IMR-90 (cell line): ENCODE measurements around the gene TSHZ3. TPM values are rescaled to one million over a fixed set of nuclear protein-coding genes. Genes with fewer than 3 reads are reported as not detected.

Experiments
- ATAC-seq: fragments of 200-7000 bp; cut with Tn5 transposase; 2 replicates; pipeline ENCODE4 v1.9.1; 2020; ENCODE audit warnings: low read depth, mild to moderate bottlenecking, moderate library complexity
- BruUV-seq: library from RNA; stranded (reverse); fragments of 400-500 nt; replicated peaks from 2 replicates; lab custom pipeline; 2021; lab: Mats Ljungman, UMichigan
- CTCF ChIA-PET: fragments of 300-600 bp; formaldehyde crosslinking; extraction: SDS; loops from one replicate; lab custom pipeline; 2021; ENCODE audit warnings: antibody characterized with exemption; lab: Yijun Ruan, JAX
- POLR2A ChIA-PET: fragments of 300-600 bp; sonication (Branson Sonifier 250); formaldehyde crosslinking; loops from one replicate; lab custom pipeline; 2022; ENCODE audit warnings: antibody characterized with exemption; ENCODE audit not compliant: unreplicated experiment; lab: Charles Lee
- DNase-seq: peaks from one replicate; pipeline ENCODE4 v3.0.0; 2013
- H2AFZ ChIP-seq: replicated peaks from 2 replicates; pipeline ENCODE3; 2013; ENCODE audit warnings: low read length, mild to moderate bottlenecking; ENCODE audit not compliant: poor library complexity
- H2AK5ac ChIP-seq: 2 replicates; pipeline ENCODE4 v1.6.1; 2013; ENCODE audit warnings: low read depth, low read length, inconsistent platforms
- H2AK9ac ChIP-seq: replicated peaks from 2 replicates; pipeline ENCODE3; 2013; ENCODE audit warnings: mild to moderate bottlenecking, low read depth, low read length, moderate library complexity; ENCODE audit not compliant: poor library complexity
- H2BK120ac ChIP-seq: 2 replicates; pipeline ENCODE4 v1.6.1; 2013; ENCODE audit warnings: low read depth, low read length, inconsistent platforms
- H2BK15ac ChIP-seq: 3 replicates; pipeline ENCODE4 v1.6.1; 2013; ENCODE audit warnings: low read depth, low read length, inconsistent platforms
- H2BK20ac ChIP-seq: 2 replicates; pipeline ENCODE4 v1.6.1; 2013; ENCODE audit warnings: low read depth, mild to moderate bottlenecking, inconsistent platforms, low read length, moderate library complexity
- H2BK5ac ChIP-seq: 2 replicates; pipeline ENCODE4 v1.6.1; 2013; ENCODE audit warnings: mild to moderate bottlenecking, low read depth, low read length, inconsistent platforms; ENCODE audit not compliant: poor library complexity, severe bottlenecking
- H3K14ac ChIP-seq: replicated peaks from 2 replicates; pipeline ENCODE4 v1.6.1; 2013; ENCODE audit warnings: low read depth, low read length, inconsistent platforms
- H3K18ac ChIP-seq: 2 replicates; pipeline ENCODE4 v1.6.1; 2013; ENCODE audit warnings: low read depth, low read length, control low read depth
- H3K23ac ChIP-seq: 2 replicates; pipeline ENCODE4 v1.6.1; 2013; ENCODE audit warnings: low read depth, low read length, inconsistent platforms
- H3K27ac ChIP-seq: 2 replicates; pipeline ENCODE4 v1.5.1; 2013; ENCODE audit warnings: mild to moderate bottlenecking, control low read depth, low read length; ENCODE audit not compliant: insufficient read depth
- H3K27me3 ChIP-seq: 2 replicates; pipeline ENCODE4 v1.6.1; 2013; ENCODE audit warnings: low read length; ENCODE audit not compliant: control insufficient read depth, insufficient read depth
- H3K36me3 ChIP-seq: 2 replicates; pipeline ENCODE4 v1.6.1; 2013; ENCODE audit warnings: low read length, mixed read lengths; ENCODE audit not compliant: control insufficient read depth, insufficient read depth
- H3K4ac ChIP-seq: 2 replicates; pipeline ENCODE4 v1.6.1; 2013; ENCODE audit warnings: low read depth, low read length, inconsistent platforms
- H3K4me1 ChIP-seq: 2 replicates; pipeline ENCODE4 v1.6.1; 2013; ENCODE audit warnings: low read length, mixed read lengths; ENCODE audit not compliant: control insufficient read depth, insufficient read depth
- H3K4me2 ChIP-seq: 2 replicates; pipeline ENCODE4 v1.6.1; 2013; ENCODE audit warnings: low read depth, mild to moderate bottlenecking, control low read depth, low read length, moderate library complexity
- H3K4me3 ChIP-seq: 2 replicates; pipeline ENCODE4 v1.5.1; 2013; ENCODE audit warnings: low read depth, mild to moderate bottlenecking, control low read depth, low read length, moderate library complexity; ENCODE audit not compliant: insufficient read depth
- H3K56ac ChIP-seq: 2 replicates; pipeline ENCODE4 v1.6.1; 2013; ENCODE audit warnings: low read length, inconsistent platforms; ENCODE audit not compliant: insufficient read depth; ENCODE audit errors: extremely low read depth
- H3K79me1 ChIP-seq, 2 experiments: 2 replicates each; pipeline ENCODE4 v1.6.1; 2013; ENCODE audit warnings: low read length in 2 of 2, inconsistent platforms in 1 of 2, low read depth in 1 of 2
- H3K9ac ChIP-seq: 2 replicates; pipeline ENCODE4 v1.6.1; 2013; ENCODE audit warnings: low read depth, low read length, control low read depth
- H3K9me1 ChIP-seq: 2 replicates; pipeline ENCODE4 v1.6.1; 2013; ENCODE audit warnings: low read length, inconsistent platforms; ENCODE audit not compliant: insufficient read depth
- H3K9me3 ChIP-seq: 2 replicates; pipeline ENCODE4 v1.6.1; 2013; ENCODE audit warnings: low read length; ENCODE audit not compliant: control insufficient read depth, insufficient read depth
- H4K20me1 ChIP-seq: 2 replicates; pipeline ENCODE4 v1.6.1; 2013; ENCODE audit warnings: low read length, inconsistent platforms; ENCODE audit not compliant: insufficient read depth
- H4K5ac ChIP-seq: 2 replicates; pipeline ENCODE4 v1.6.1; 2013; ENCODE audit warnings: mild to moderate bottlenecking, low read depth, low read length, control low read depth
- H4K8ac ChIP-seq, 2 experiments: 2 replicates each; pipeline ENCODE4 v1.6.1; 2013; ENCODE audit warnings: low read depth in 2 of 2, low read length in 2 of 2, control low read depth in 1 of 2, inconsistent platforms in 1 of 2
- H4K91ac ChIP-seq: 2 replicates; pipeline ENCODE4 v1.6.1; 2013; ENCODE audit warnings: low read depth, low read length, inconsistent platforms; ENCODE audit not compliant: insufficient read depth
- BHLHE40 ChIP-seq: fragments of 150-350 bp; IDR thresholded peaks from 2 replicates; pipeline ENCODE4 v1.6.1; 2016; ENCODE audit warnings: mild to moderate bottlenecking, low read depth, low read length
- RAD21 ChIP-seq: IDR thresholded peaks from 2 replicates; pipeline ENCODE4 v1.6.1; 2012; ENCODE audit warnings: low read length, improper control_type of control experiment
- SMC3 ChIP-seq: fragments of 150-350 bp; IDR thresholded peaks from 2 replicates; pipeline ENCODE4 v1.6.1; 2016; ENCODE audit warnings: low read depth, mild to moderate bottlenecking, antibody characterized with exemption, low read length, moderate library complexity
- WGBS, 2 experiments: methylation state at CpG; one replicate each; pipeline versions ENCODE4 v1.1.5 to v1.1.7; 2013; ENCODE audit warnings: missing lambda C conversion rate in 2 of 2; ENCODE audit not compliant: insufficient read length in 1 of 2; ENCODE audit errors: extremely low coverage in 2 of 2; 5-methylcytosine and 5-hydroxymethylcytosine counted together
- dilution Hi-C: fragments of 300-500 bp; cut with HindIII; formaldehyde crosslinking; loops from one replicate; pipeline ENCODE4 v1.14.3; 2018; ENCODE audit warnings: low sequenced_read_pairs; ENCODE audit not compliant: unreplicated experiment
- in situ Hi-C: fragments of 300-500 bp; cut with MboI; formaldehyde crosslinking; loops from 3 replicates; pipeline ENCODE4 v1.14.3; 2019; ENCODE audit warnings: low sequenced_read_pairs, inconsistent platforms, mixed read lengths
- intact Hi-C: fragments of 100-400 bp; cut with micrococcal nuclease; formaldehyde crosslinking; loops from 2 replicates; pipeline ENCODE4 v1.10.0; 2022
- polyA plus RNA-seq, 3 experiments: library from polyadenylated mRNA; depleted of rRNA; stranded (reverse); fragments of >200 nt; gene quantifications; 2 replicates each; pipeline ENCODE4 v1.2.3, GENCODE V29; 2012; ENCODE audit warnings: low replicate concordance in 1 of 3
- total RNA-seq: library from RNA; depleted of rRNA; stranded (reverse); fragments of >200 nt; gene quantifications from 2 replicates; pipeline ENCODE4 v1.2.3, GENCODE V29; 2012

TSHZ3 gene
- total and polyA plus RNA-seq, 2 of the 4 experiments (the other 2 are of a cell fraction), result 8.1 to 13.0 TPM

- Histone ChIP-seq H3K9me1 (peaks cover 8% of the 10 kb centered on the region), H4K5ac (no peak overlapping the region), H3K18ac (no peak overlapping the region), H2AK9ac (no peak overlapping the region), H3K79me1 (peaks cover 30 to 41% of the 10 kb centered on the region in 2 experiments), H2BK20ac (no peak overlapping the region), H3K27me3 (no peaks in the 10 kb centered on the region), H3K56ac (no peak overlapping the region), H4K20me1 (no peaks in the 10 kb centered on the region; the same call in 1 of the 2 replicates), H3K23ac (no peak overlapping the region), H2AFZ (no peak overlapping the region), H3K4me1 (peaks cover 9% of the 10 kb centered on the region), H2BK120ac (no peak overlapping the region), H2BK5ac (no peak overlapping the region), H3K4ac (no peak overlapping the region), H2BK15ac (no peak overlapping the region), H3K4me3 (no peak overlapping the region), H4K91ac (no peak overlapping the region), H3K36me3 (no peaks in the 10 kb centered on the region), H3K9me3 (no peaks in the 10 kb centered on the region), H3K9ac (no peak overlapping the region), H4K8ac (no peak overlapping the region), H2AK5ac (no peak overlapping the region), H3K14ac (no peak overlapping the region), H3K4me2 (no peak overlapping the region), H3K27ac (no peak overlapping the region)
- in situ Hi-C loops (no loop called here), intact Hi-C loops (no loop called here), dilution Hi-C loops (no loop called here)
- DNase-seq, result no peak
- ATAC-seq, result no peak
- no peak for TF ChIP-seq BHLHE40
- TF ChIP-seq SMC3, result no peak
- no peak for TF ChIP-seq RAD21
- CTCF ChIA-PET, result no interaction called here
- BruUV-seq, result no TSS peak
- POLR2A ChIA-PET, result no interaction called here
- 96% methylated on average over 5 of the region's 22 CpGs; no CpG with 5 or more reads in 1 of the 2 experiments for WGBS, 2 experiments
Observed at GRCh38 chr19:31355665-31356289, 6.5 kb upstream of the TSHZ3 start.
